Measurements from ENCODE around the gene HPSE2. TPM values are rescaled to one million over a fixed set of nuclear protein-coding genes. Genes with fewer than 3 reads are reported as not detected.

HPSE2 gene
- total and polyA plus RNA-seq, 2 of the 8 experiments (the other 6 are each of a cell fraction or from before 2014, with no cell fraction given), result 0.41 to 0.58 TPM

DNA sequence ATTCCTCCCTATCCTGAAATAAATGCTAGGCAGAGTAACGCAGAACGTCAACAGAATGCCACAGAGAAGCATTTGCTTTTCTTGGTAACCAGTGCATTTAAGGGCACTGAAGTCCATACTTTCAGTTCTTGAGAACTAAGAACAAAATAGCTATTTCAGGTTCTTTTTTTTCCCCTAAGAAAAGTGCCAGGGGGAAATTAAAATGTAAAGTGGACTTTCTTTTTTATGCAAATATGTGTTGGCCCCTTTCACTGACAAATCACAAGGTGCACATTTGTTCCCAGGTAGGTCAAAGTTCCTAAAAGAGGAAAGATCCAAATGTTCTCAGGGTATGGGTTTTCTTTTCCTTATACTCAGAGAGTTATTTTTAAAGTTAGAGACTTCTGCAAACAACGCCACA, 151.5 kb downstream of the HPSE2 start:
- no peaks in the 10 kb centered on the region for H3K23me2 ChIP-seq (ENCODE audit: low read depth, low read length)
- POLR2A ChIA-PET (ENCODE audit: partially characterized antibody), result no interaction called here
- no peak for DNase-seq (ENCODE audit: low read depth in 1 of 2, low spot score in 2 of 2)
- no peaks in the 10 kb centered on the region for H3K79me1 ChIP-seq (ENCODE audit: low read depth, low read length)
- no peaks in the 10 kb centered on the region for H3K79me2 ChIP-seq (ENCODE audit: control insufficient read depth in 1 of 2, insufficient read depth in 2 of 2, low read length in 2 of 2)
- H2BK120ac ChIP-seq (replicated peaks; ENCODE audit: low read depth, low read length), result no peak overlapping the region
- no peak for FAIRE-seq
- H3K9ac ChIP-seq (replicated peaks in 1 of 4; ENCODE audit: extremely low read depth in 1 of 4, low read depth in 3 of 4, low read length in 3 of 4), result no peak overlapping the region
- no peak overlapping the region for H2BK12ac ChIP-seq (ENCODE audit: low read depth, low read length)
- no peak overlapping the region for H3K18ac ChIP-seq (ENCODE audit: extremely low read depth, low read length)
- H3K23ac ChIP-seq (ENCODE audit: insufficient read length), result no peak overlapping the region
- no peak overlapping the region for H2BK15ac ChIP-seq (ENCODE audit: low read length)
- no peak overlapping the region for H3K14ac ChIP-seq (ENCODE audit: insufficient read length)
- H4K8ac ChIP-seq (ENCODE audit: extremely low read depth, insufficient read depth, low read length), result no peak overlapping the region
- no peak overlapping the region for H2BK5ac ChIP-seq (ENCODE audit: low read depth, low read length)
- H2AK5ac ChIP-seq (ENCODE audit: low read depth, low read length), result no peak overlapping the region
- CTCF ChIA-PET (ENCODE audit: partially characterized antibody), result interaction anchor here (1.3 kb wide), 1 partner anchor 10 kb away, joined by 3 read pairs; no protein-coding TSS in a partner anchor
- peak overlapping the region in 1 of 4 experiments; percentile 4; a peak in 1 of 8 replicates for H3K4me3 ChIP-seq (ENCODE audit: extremely low read depth in 1 of 4, insufficient read depth in 2 of 4, low read depth in 3 of 4, low read length in 4 of 4)
- no peaks in the 10 kb centered on the region for H3K27me3 ChIP-seq (replicated peaks in 1 of 4; ENCODE audit: control insufficient read depth in 3 of 4, extremely low read depth in 1 of 4, insufficient read depth in 3 of 4, low read length in 3 of 4)
- no peaks in the 10 kb centered on the region for H3K36me3 ChIP-seq (ENCODE audit: control insufficient read depth in 2 of 4, insufficient read depth in 4 of 4, low read length in 3 of 4)
- H2AFZ ChIP-seq (ENCODE audit: low read length), result no peak overlapping the region
- no peaks in the 10 kb centered on the region for H3K9me3 ChIP-seq (ENCODE audit: insufficient read depth in 2 of 2, low read depth in 1 of 2, low read length in 1 of 2)
- H4K5ac ChIP-seq (ENCODE audit: insufficient read length, low read depth, low read length), result no peak overlapping the region
- H2BK20ac ChIP-seq (ENCODE audit: low read length), result no peak overlapping the region
- H3K27ac ChIP-seq (ENCODE audit: low read depth, low read length), result no peak overlapping the region
- peak overlapping the region; percentile 48 to 58; a peak in 3 of 4 replicates for H3K4me2 ChIP-seq (ENCODE audit: insufficient read depth in 1 of 2, low read depth in 2 of 2, low read length in 2 of 2)
- no peak overlapping the region for H4K91ac ChIP-seq (replicated peaks; ENCODE audit: insufficient read length, low read length)
- H3K56ac ChIP-seq (replicated peaks; ENCODE audit: insufficient read length, low read depth, low read length), result no peak overlapping the region
- WGBS, 2 experiments (ENCODE audit: extremely low coverage in 1 of 2, insufficient coverage in 1 of 2, insufficient read length in 1 of 2, insufficient replicate concordance in 2 of 2, low coverage in 1 of 2, low lambda C conversion rate in 2 of 2, missing lambda C conversion rate in 1 of 2), result 52% methylated on average over 3 of the region's 3 CpGs; no CpG with 5 or more reads in 1 of the 2 experiments
- no peaks in the 10 kb centered on the region for H4K20me1 ChIP-seq (replicated peaks in 1 of 2; ENCODE audit: control insufficient read depth in 1 of 2, insufficient read depth in 2 of 2, low read length in 2 of 2)
- peaks cover 0 to 14% (median 4%) of the 10 kb centered on the region in 4 experiments; a peak in 4 of 7 replicates for H3K4me1 ChIP-seq (replicated peaks in 1 of 4; ENCODE audit: control insufficient read depth in 3 of 4, insufficient read depth in 4 of 4, low read length in 3 of 4)
- H3K4ac ChIP-seq (replicated peaks; ENCODE audit: insufficient read length, low read depth, low read length), result no peak overlapping the region
- no peak for TF ChIP-seq KDM5A (IDR thresholded peaks at IDR 0.05; ENCODE audit: low read length)
- TF ChIP-seq KDM1A (IDR thresholded peaks at IDR 0.05; ENCODE audit: borderline replicate concordance, low read length), result no peak
- TF ChIP-seq, protein P1, sequence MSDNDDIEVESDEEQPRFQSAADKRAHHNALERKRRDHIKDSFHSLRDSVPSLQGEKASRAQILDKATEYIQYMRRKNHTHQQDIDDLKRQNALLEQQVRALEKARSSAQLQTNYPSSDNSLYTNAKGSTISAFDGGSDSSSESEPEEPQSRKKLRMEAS (IDR thresholded peaks at IDR 0.05), result no peak

Data from H1 (cell line).